Neural cell (in vitro differentiated cells): ENCODE measurements around the gene TNS1.

Source experiments
- EP300 ChIP-seq: fragments of 450-650 bp; conservative IDR thresholded peaks from 2 replicates; pipeline ENCODE4 v1.6.1; 2014; ENCODE audit warnings: antibody characterized with exemption, mild to moderate bottlenecking, moderate library complexity; ENCODE audit not compliant: poor library complexity, severe bottlenecking
- EZH2 ChIP-seq: fragments of 200-600, 300-800 bp; shearing (Covaris generic), sonication (generic); IDR thresholded peaks from 2 replicates; pipeline ENCODE4 v1.6.1; 2014; ENCODE audit warnings: antibody characterized with exemption, low read length, borderline replicate concordance, mild to moderate bottlenecking; ENCODE audit not compliant: insufficient read depth, poor library complexity, severe bottlenecking
- MXI1 ChIP-seq: fragments of 450-650 bp; conservative IDR thresholded peaks from 2 replicates; pipeline ENCODE4 v1.6.1; 2014; ENCODE audit warnings: antibody characterized with exemption, mild to moderate bottlenecking; ENCODE audit not compliant: poor library complexity, severe bottlenecking
- POLR2AphosphoS5 ChIP-seq: IDR thresholded peaks from 2 replicates; pipeline ENCODE4 v1.6.1; 2012
- RAD21 ChIP-seq: fragments of 450-650 bp; conservative IDR thresholded peaks from 2 replicates; pipeline ENCODE4 v1.6.1; 2014; ENCODE audit warnings: antibody characterized with exemption, mild to moderate bottlenecking, moderate library complexity
- SMC3 ChIP-seq: fragments of 450-650 bp; conservative IDR thresholded peaks from 2 replicates; pipeline ENCODE4 v1.6.1; 2014; ENCODE audit warnings: antibody characterized with exemption, mild to moderate bottlenecking, moderate library complexity; ENCODE audit not compliant: poor library complexity
- TAF1 ChIP-seq: IDR thresholded peaks from 2 replicates; pipeline ENCODE4 v1.6.1; 2012; ENCODE audit warnings: low read depth
- TF ChIP-seq, protein P1 (sequence below): fragments of 450-650 bp; IDR thresholded peaks from 2 replicates; pipeline ENCODE4 v1.5.1; 2014; ENCODE audit warnings: antibody characterized with exemption, mild to moderate bottlenecking, moderate library complexity; ENCODE audit not compliant: poor library complexity, severe bottlenecking
- TF ChIP-seq, protein P2 (sequence below): IDR thresholded peaks from 2 replicates; pipeline ENCODE4 v1.6.1; 2012; ENCODE audit warnings: borderline replicate concordance

DNA sequence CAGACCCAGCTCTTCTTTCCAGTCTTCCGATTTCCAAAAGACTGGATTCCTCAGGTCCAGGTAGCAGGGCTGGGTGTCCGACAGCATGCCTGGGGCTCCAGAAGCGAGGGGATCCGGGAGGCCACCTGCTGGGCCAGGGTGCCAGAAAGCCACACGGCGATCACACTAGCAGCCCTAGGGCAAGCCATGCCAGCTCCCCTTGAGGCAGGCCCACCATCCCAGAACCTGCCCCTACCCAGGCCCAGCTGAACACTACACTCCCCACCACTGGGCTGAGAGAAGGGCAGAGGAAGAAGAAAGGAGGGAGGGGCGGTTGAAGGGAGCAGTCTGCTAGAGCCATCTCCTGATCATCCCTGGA, 163.1 kb downstream of the TNS1 start:
- TF ChIP-seq, protein P1, sequence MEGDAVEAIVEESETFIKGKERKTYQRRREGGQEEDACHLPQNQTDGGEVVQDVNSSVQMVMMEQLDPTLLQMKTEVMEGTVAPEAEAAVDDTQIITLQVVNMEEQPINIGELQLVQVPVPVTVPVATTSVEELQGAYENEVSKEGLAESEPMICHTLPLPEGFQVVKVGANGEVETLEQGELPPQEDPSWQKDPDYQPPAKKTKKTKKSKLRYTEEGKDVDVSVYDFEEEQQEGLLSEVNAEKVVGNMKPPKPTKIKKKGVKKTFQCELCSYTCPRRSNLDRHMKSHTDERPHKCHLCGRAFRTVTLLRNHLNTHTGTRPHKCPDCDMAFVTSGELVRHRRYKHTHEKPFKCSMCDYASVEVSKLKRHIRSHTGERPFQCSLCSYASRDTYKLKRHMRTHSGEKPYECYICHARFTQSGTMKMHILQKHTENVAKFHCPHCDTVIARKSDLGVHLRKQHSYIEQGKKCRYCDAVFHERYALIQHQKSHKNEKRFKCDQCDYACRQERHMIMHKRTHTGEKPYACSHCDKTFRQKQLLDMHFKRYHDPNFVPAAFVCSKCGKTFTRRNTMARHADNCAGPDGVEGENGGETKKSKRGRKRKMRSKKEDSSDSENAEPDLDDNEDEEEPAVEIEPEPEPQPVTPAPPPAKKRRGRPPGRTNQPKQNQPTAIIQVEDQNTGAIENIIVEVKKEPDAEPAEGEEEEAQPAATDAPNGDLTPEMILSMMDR = no peak
- TF ChIP-seq EZH2 = no peak
- TF ChIP-seq SMC3 = no peak
- no peak for TF ChIP-seq EP300
- TF ChIP-seq POLR2AphosphoS5 = no peak
- no peak for TF ChIP-seq TAF1
- TF ChIP-seq, protein P2, sequence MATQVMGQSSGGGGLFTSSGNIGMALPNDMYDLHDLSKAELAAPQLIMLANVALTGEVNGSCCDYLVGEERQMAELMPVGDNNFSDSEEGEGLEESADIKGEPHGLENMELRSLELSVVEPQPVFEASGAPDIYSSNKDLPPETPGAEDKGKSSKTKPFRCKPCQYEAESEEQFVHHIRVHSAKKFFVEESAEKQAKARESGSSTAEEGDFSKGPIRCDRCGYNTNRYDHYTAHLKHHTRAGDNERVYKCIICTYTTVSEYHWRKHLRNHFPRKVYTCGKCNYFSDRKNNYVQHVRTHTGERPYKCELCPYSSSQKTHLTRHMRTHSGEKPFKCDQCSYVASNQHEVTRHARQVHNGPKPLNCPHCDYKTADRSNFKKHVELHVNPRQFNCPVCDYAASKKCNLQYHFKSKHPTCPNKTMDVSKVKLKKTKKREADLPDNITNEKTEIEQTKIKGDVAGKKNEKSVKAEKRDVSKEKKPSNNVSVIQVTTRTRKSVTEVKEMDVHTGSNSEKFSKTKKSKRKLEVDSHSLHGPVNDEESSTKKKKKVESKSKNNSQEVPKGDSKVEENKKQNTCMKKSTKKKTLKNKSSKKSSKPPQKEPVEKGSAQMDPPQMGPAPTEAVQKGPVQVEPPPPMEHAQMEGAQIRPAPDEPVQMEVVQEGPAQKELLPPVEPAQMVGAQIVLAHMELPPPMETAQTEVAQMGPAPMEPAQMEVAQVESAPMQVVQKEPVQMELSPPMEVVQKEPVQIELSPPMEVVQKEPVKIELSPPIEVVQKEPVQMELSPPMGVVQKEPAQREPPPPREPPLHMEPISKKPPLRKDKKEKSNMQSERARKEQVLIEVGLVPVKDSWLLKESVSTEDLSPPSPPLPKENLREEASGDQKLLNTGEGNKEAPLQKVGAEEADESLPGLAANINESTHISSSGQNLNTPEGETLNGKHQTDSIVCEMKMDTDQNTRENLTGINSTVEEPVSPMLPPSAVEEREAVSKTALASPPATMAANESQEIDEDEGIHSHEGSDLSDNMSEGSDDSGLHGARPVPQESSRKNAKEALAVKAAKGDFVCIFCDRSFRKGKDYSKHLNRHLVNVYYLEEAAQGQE = no peak
- TF ChIP-seq RAD21 = no peak
- no peak for TF ChIP-seq MXI1
